BLaER1 (cell line): ENCODE data around the gene TRPM1.
A peak's percentile ranks its signal among the peaks of the same experiment; 100 is the strongest.

ENCODE experiments used
- H3K27ac ChIP-seq: shearing (Covaris generic); formaldehyde crosslinking; 2 replicates; pipeline ENCODE4 v1.8.1; 2022
- H3K27me3 ChIP-seq: shearing (Covaris generic); formaldehyde crosslinking; 2 replicates; pipeline ENCODE4 v1.8.1; 2022
- H3K36me3 ChIP-seq: shearing (Covaris generic); formaldehyde crosslinking; 2 replicates; pipeline ENCODE4 v1.8.1; 2022
- H3K4me1 ChIP-seq: shearing (Covaris generic); formaldehyde crosslinking; 2 replicates; pipeline ENCODE4 v1.8.1; 2022
- H3K4me2 ChIP-seq: shearing (Covaris generic); formaldehyde crosslinking; 2 replicates; pipeline ENCODE4 v1.8.1; 2022
- H3K4me3 ChIP-seq: shearing (Covaris generic); formaldehyde crosslinking; 2 replicates; pipeline ENCODE4 v1.8.1; 2022
- H3K9ac ChIP-seq: shearing (Covaris generic); formaldehyde crosslinking; 2 replicates; pipeline ENCODE4 v1.8.1; 2022
- H3K9me3 ChIP-seq: shearing (Covaris generic); formaldehyde crosslinking; 2 replicates; pipeline ENCODE4 v1.8.1; 2022
- H4K20me1 ChIP-seq: shearing (Covaris generic); formaldehyde crosslinking; 2 replicates; pipeline ENCODE4 v1.8.1; 2022
- Cebpa-rat ChIP-seq: shearing (Covaris generic); IDR thresholded peaks from 2 replicates; pipeline ENCODE4 v1.8.1; 2022

TRPM1 gene

DNA sequence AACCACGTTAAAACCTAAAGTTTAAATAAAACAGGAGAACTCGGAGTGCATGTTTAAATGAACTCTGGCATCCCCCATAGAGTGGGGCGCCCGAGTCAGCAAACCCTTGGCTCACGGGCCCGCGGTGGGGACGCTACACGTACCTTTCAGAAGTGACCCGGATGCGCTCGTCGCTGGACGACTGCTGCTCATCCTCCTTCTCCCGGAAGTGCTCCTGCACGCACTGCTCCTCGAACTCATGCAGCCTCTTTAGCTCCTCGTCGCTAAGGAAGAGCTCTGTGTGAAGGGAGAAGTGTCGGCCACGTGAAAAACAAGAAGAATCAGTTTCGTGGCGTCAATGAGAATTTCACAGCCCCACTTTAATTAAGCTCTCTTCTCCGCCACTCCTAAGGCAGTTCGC, 75.5 kb downstream of the TRPM1 start:
- H3K9me3 ChIP-seq = no peaks in the 10 kb centered on the region
- no peak overlapping the region for H3K9ac ChIP-seq
- H3K27ac ChIP-seq = no peak overlapping the region
- H3K36me3 ChIP-seq = no peaks in the 10 kb centered on the region
- no peaks in the 10 kb centered on the region for H3K4me1 ChIP-seq
- no peak overlapping the region for H3K4me2 ChIP-seq
- no peak for TF ChIP-seq Cebpa-rat
- H3K27me3 ChIP-seq = no peaks in the 10 kb centered on the region
- H4K20me1 ChIP-seq = no peaks in the 10 kb centered on the region
- no peak overlapping the region for H3K4me3 ChIP-seq

DNA sequence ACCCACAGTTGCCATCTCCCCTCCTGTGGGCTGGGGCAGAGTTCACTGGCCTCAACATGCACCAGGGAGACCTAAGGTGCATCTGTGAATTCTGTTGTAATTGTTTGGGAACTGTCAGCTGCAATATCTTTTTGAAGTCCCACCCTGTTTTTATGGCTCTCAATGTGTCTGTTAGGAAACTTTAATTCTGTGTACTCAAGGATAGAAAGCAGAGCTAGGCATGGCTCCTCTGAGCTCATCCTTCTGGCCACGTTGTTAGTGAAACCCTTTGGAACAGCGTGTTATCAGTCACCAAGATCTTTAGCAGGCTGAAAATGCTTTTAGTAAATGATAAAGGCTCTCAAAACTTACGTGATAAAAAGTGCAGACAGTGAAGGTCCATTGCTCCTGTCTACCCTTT, 76.5 kb downstream of the TRPM1 start:
- TF ChIP-seq Cebpa-rat = no peak
- no peaks in the 10 kb centered on the region for H3K9me3 ChIP-seq

DNA sequence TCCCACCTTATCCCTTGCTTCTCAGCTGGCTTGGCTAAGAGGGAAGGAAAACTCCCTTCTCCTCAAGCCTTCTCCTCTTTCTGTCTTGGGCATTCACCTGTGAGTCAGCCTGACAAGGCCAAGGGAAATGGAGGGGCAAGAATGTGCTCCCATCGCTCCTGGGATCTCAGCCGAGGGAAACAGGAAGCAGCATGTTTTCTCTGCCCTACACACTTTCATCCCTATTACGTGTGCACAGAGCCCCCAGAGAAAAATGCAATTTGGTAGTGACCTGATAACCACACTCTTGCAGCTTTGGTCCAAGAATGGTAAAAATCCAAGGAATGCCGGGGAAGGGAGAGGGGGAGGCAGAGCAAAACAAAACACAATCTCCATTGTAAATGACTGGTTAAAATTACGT, 77.2 kb downstream of the TRPM1 start:
- H4K20me1 ChIP-seq = no peaks in the 10 kb centered on the region
- H3K36me3 ChIP-seq = no peaks in the 10 kb centered on the region
- no peaks in the 10 kb centered on the region for H3K4me1 ChIP-seq
- H3K27me3 ChIP-seq = no peaks in the 10 kb centered on the region
- no peak overlapping the region for H3K9ac ChIP-seq
- no peak overlapping the region for H3K4me3 ChIP-seq
- H3K4me2 ChIP-seq = no peak overlapping the region
- no peak overlapping the region for H3K27ac ChIP-seq
- H3K9me3 ChIP-seq = no peaks in the 10 kb centered on the region
- no peak for TF ChIP-seq Cebpa-rat

More for the DNA sequence above, 76.5 kb downstream of the TRPM1 start:
- Histone ChIP-seq H3K4me3 (no peak overlapping the region), H3K36me3 (no peaks in the 10 kb centered on the region), H3K4me1 (no peaks in the 10 kb centered on the region), H3K27ac (no peak overlapping the region), H3K4me2 (no peak overlapping the region), H4K20me1 (no peaks in the 10 kb centered on the region), H3K27me3 (no peaks in the 10 kb centered on the region), H3K9ac (no peak overlapping the region)

- Histone ChIP-seq H3K27ac (no peak overlapping the region), H3K36me3 (no peaks in the 10 kb centered on the region), H3K4me1 (no peaks in the 10 kb centered on the region), H4K20me1 (no peaks in the 10 kb centered on the region), H3K9ac (no peak overlapping the region), H3K9me3 (no peaks in the 10 kb centered on the region), H3K4me2 (no peak overlapping the region), H3K27me3 (no peaks in the 10 kb centered on the region), H3K4me3 (no peak overlapping the region)
- TF ChIP-seq Cebpa-rat = no peak
Observed at GRCh38 chr15:31023841-31024240, 77.7 kb downstream of the TRPM1 start.

- Histone ChIP-seq H3K9me3 (no peaks in the 10 kb centered on the region), H3K36me3 (no peaks in the 10 kb centered on the region), H3K4me2 (no peak overlapping the region), H3K4me1 (peaks cover 4% of the 10 kb centered on the region; the same call in 1 of the 2 replicates), H4K20me1 (no peaks in the 10 kb centered on the region), H3K27me3 (no peaks in the 10 kb centered on the region), H3K4me3 (no peak overlapping the region), H3K9ac (no peak overlapping the region), H3K27ac (no peak overlapping the region)
- no peak for TF ChIP-seq Cebpa-rat
Observed at GRCh38 chr15:31021067-31021665, 80.4 kb downstream of the TRPM1 start.

DNA sequence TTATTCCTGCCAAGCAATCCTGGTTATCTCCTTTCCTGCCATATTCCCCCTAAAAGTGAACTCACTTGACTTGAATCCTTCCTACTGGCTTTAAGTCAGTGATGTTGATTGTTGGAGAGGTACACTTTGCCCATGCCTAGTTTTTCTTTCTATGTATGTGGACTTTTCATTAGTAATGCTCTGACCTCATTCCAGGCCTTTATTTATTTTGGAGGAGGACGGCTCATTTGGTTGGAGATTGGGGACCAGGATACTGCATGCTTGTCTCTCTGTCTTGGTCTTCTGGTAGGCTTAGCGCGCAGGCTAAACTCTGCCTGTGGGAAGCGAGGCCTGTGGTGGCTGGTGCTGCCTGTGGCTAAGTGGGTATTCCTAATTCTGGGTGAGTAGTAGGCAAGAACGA, 81.0 kb downstream of the TRPM1 start:
- no peaks in the 10 kb centered on the region for H3K9me3 ChIP-seq
- H3K36me3 ChIP-seq = no peaks in the 10 kb centered on the region
- no peak overlapping the region for H3K27ac ChIP-seq
- no peaks in the 10 kb centered on the region for H3K27me3 ChIP-seq
- no peak overlapping the region for H3K4me3 ChIP-seq
- no peaks in the 10 kb centered on the region for H4K20me1 ChIP-seq
- H3K4me2 ChIP-seq = no peak overlapping the region
- no peak for TF ChIP-seq Cebpa-rat
- H3K9ac ChIP-seq = no peak overlapping the region
- peaks cover 8% of the 10 kb centered on the region; the same call in 1 of the 2 replicates for H3K4me1 ChIP-seq

GRCh38 chr15:31019986-31020385, 81.5 kb downstream of the TRPM1 start:
- Histone ChIP-seq H3K36me3 (no peaks in the 10 kb centered on the region), H3K9me3 (no peaks in the 10 kb centered on the region), H3K4me2 (no peak overlapping the region), H3K9ac (no peak overlapping the region), H3K27ac (no peak overlapping the region), H3K4me3 (no peak overlapping the region), H4K20me1 (no peaks in the 10 kb centered on the region), H3K4me1 (peaks cover 11% of the 10 kb centered on the region), H3K27me3 (no peaks in the 10 kb centered on the region)
- no peak for TF ChIP-seq Cebpa-rat

DNA sequence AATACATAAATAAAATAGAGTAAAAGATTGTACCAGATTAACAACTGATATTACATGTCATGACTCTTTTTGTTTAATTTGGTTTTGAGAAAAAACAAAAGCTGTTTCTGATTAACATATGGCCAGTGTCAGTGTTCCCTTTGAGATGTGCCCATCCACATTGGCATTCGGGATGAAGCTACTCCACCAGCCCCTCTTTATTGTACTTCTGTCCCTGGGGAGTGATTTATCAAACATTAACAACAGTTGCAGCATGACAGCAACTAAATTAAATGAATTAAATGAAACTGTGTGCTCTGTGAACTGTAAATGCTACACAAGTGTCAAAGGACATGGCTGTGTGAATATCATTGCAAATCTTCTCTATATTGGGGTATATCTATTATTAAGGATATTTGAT, 84.2 kb downstream of the TRPM1 start:
- Histone ChIP-seq H3K9ac (no peak overlapping the region), H3K36me3 (no peaks in the 10 kb centered on the region), H3K4me3 (no peak overlapping the region), H3K27ac (no peak overlapping the region), H3K9me3 (peaks cover 9% of the 10 kb centered on the region), H4K20me1 (no peaks in the 10 kb centered on the region), H3K27me3 (no peaks in the 10 kb centered on the region), H3K4me2 (no peak overlapping the region), H3K4me1 (peaks cover 30% of the 10 kb centered on the region)
- no peak for TF ChIP-seq Cebpa-rat

- no peaks in the 10 kb centered on the region for H4K20me1 ChIP-seq
- TF ChIP-seq Cebpa-rat = no peak
- no peak overlapping the region for H3K27ac ChIP-seq
- no peak overlapping the region for H3K4me3 ChIP-seq
- no peak overlapping the region for H3K9ac ChIP-seq
- H3K4me2 ChIP-seq = no peak overlapping the region
- H3K9me3 ChIP-seq = peaks cover 16% of the 10 kb centered on the region
- no peaks in the 10 kb centered on the region for H3K36me3 ChIP-seq
- H3K27me3 ChIP-seq = no peaks in the 10 kb centered on the region
- H3K4me1 ChIP-seq = peaks cover 30% of the 10 kb centered on the region
Observed at GRCh38 chr15:31016446-31016915, 85.0 kb downstream of the TRPM1 start.

GRCh38 chr15:31014608-31014925, 87.0 kb downstream of the TRPM1 start:
- Histone ChIP-seq H4K20me1 (no peaks in the 10 kb centered on the region), H3K9ac (no peak overlapping the region), H3K27ac (peak overlapping the region; percentile 64), H3K27me3 (no peaks in the 10 kb centered on the region), H3K36me3 (no peaks in the 10 kb centered on the region), H3K4me3 (no peak overlapping the region), H3K4me2 (peak overlapping the region; percentile 70), H3K9me3 (peaks cover 17% of the 10 kb centered on the region), H3K4me1 (peaks cover 30% of the 10 kb centered on the region)
- TF ChIP-seq Cebpa-rat = no peak
